RPMI7951 (cell line): ENCODE measurements around the gene RNF133. TPM values are rescaled to one million over a fixed set of nuclear protein-coding genes. Genes with fewer than 3 reads are reported as not detected.
A peak's percentile ranks its signal among the peaks of the same experiment; 100 is the strongest.

Experiments used
- DNase-seq: peaks from one replicate; pipeline ENCODE4 v3.0.0-alpha.2; 2012; ENCODE audit warnings: low read depth
- total RNA-seq: library from RNA; depleted of rRNA; stranded (reverse); fragments of >200 nt; shearing (Covaris generic); gene quantifications from 2 replicates; pipeline ENCODE4 v1.2.3, GENCODE V29; 2014; rRNA removed

Gene RNF133
- not detected in 2 replicates for total RNA-seq

GRCh38 chr7:122699017-122699416 is at the start of gene RNF133:
Gene RNF133 (minus strand): TSS chr7:122699117. CDS start chr7:122698918, 199 bp downstream.
- DNase-seq: no peak

- peak; percentile 24 for DNase-seq
Observed at GRCh38 chr7:122748195-122748594, 49.3 kb upstream of the RNF133 start.

GRCh38 chr7:122746948-122747347 is 48.0 kb upstream of the RNF133 start:
- DNase-seq: no peak

- DNase-seq: no peak
Observed at GRCh38 chr7:122743211-122743610, 44.3 kb upstream of the RNF133 start.

- no peak for DNase-seq
Observed at GRCh38 chr7:122738947-122739346, 40.0 kb upstream of the RNF133 start.

GRCh38 chr7:122736183-122736582 is 37.3 kb upstream of the RNF133 start:
- DNase-seq: no peak

GRCh38 chr7:122727759-122728158 is 28.8 kb upstream of the RNF133 start:
- DNase-seq: no peak

- DNase-seq: no peak
Observed at GRCh38 chr7:122727354-122727753, 28.4 kb upstream of the RNF133 start.

GRCh38 chr7:122726881-122727280 is 28.0 kb upstream of the RNF133 start:
- DNase-seq: no peak

GRCh38 chr7:122724366-122724765 is 25.4 kb upstream of the RNF133 start:
- no peak for DNase-seq

GRCh38 chr7:122719010-122719578 is 20.2 kb upstream of the RNF133 start:
- DNase-seq: no peak

GRCh38 chr7:122717356-122718089 is 18.6 kb upstream of the RNF133 start:
- no peak for DNase-seq

- no peak for DNase-seq
Observed at GRCh38 chr7:122715183-122715582, 16.3 kb upstream of the RNF133 start.

GRCh38 chr7:122710916-122711315 is 12.0 kb upstream of the RNF133 start:
- DNase-seq: no peak

GRCh38 chr7:122709930-122710646 is 11.2 kb upstream of the RNF133 start:
- DNase-seq: no peak

- DNase-seq: no peak
Observed at GRCh38 chr7:122706836-122707235, 7.9 kb upstream of the RNF133 start.

GRCh38 chr7:122702872-122703510 is 4.1 kb upstream of the RNF133 start, which contains the start of gene RNF148:
Gene RNF148 (minus strand): TSS chr7:122702922. CDS start chr7:122702750, 172 bp downstream.
- no peak for DNase-seq

GRCh38 chr7:122695816-122696215 is 3.1 kb downstream of the RNF133 start:
- no peak for DNase-seq

- no peak for DNase-seq
Observed at GRCh38 chr7:122694697-122695096, 4.2 kb downstream of the RNF133 start.

- DNase-seq: no peak
Observed at GRCh38 chr7:122692769-122693309, 6.1 kb downstream of the RNF133 start.

- DNase-seq: no peak
Observed at GRCh38 chr7:122691569-122692235, 7.2 kb downstream of the RNF133 start.
